SU-DHL-6 (cell line): ENCODE measurements around the gene KIZ.

Experiments used
- H2AFZ ChIP-seq: fragments of 200-600 bp; sonication (generic); 2 replicates; pipeline ENCODE4 v1.6.1; 2014; ENCODE audit warnings: low read depth, mild to moderate bottlenecking, moderate library complexity, mixed read lengths, antibody characterized with exemption, low read length; ENCODE audit not compliant: severe bottlenecking
- H3F3A ChIP-seq: fragments of 200-600 bp; shearing (Covaris generic); 2 replicates; pipeline ENCODE4 v1.6.0; 2016; ENCODE audit warnings: antibody characterized with exemption, mild to moderate bottlenecking; ENCODE audit not compliant: insufficient read depth
- H3K27ac ChIP-seq: fragments of 200-600 bp; sonication (generic); 2 replicates; pipeline ENCODE4 v1.5.1; 2016; ENCODE audit warnings: low read depth, mild to moderate bottlenecking, low read length, moderate library complexity, mixed read lengths
- H3K27me3 ChIP-seq: fragments of 200-600 bp; sonication (generic), shearing (Covaris generic); 2 replicates; pipeline ENCODE4 v1.6.0; 2014; ENCODE audit warnings: mild to moderate bottlenecking, low read length
- H3K36me3 ChIP-seq: fragments of 200-600 bp; sonication (generic); 2 replicates; pipeline ENCODE4 v1.6.1; 2014; ENCODE audit warnings: mild to moderate bottlenecking, low read length, mixed read lengths
- H3K4me2 ChIP-seq: fragments of 300-600, 200-600 bp; shearing (Covaris generic), sonication (generic); 2 replicates; pipeline ENCODE4 v1.6.0; 2014; ENCODE audit warnings: low read length, low read depth, mild to moderate bottlenecking; ENCODE audit not compliant: poor library complexity, severe bottlenecking
- H3K4me3 ChIP-seq: fragments of 200-600 bp; sonication (generic); 2 replicates; pipeline ENCODE4 v1.5.1; 2014; ENCODE audit warnings: antibody characterized with exemption, low read length, mild to moderate bottlenecking, mixed read lengths; ENCODE audit not compliant: insufficient read depth, poor library complexity, severe bottlenecking
- H3K79me2 ChIP-seq: fragments of 200-600 bp; sonication (generic); 2 replicates; pipeline ENCODE4 v1.6.1; 2014; ENCODE audit warnings: mild to moderate bottlenecking, low read length, moderate library complexity; ENCODE audit not compliant: insufficient read depth
- H3K9ac ChIP-seq: fragments of 200-600 bp; sonication (generic); 2 replicates; pipeline ENCODE4 v1.7.0; 2014; ENCODE audit warnings: mild to moderate bottlenecking, low read length
- H3K9me2 ChIP-seq: fragments of 200-600 bp; sonication (generic); replicated peaks from 2 replicates; pipeline ENCODE4 v1.6.1; 2014; ENCODE audit warnings: low read length; ENCODE audit not compliant: insufficient read depth
- H3K9me3 ChIP-seq: fragments of 200-600 bp; sonication (generic); 2 replicates; pipeline ENCODE4 v1.6.1; 2014; ENCODE audit warnings: low read length, mixed read lengths; ENCODE audit not compliant: insufficient read depth
- H4K20me1 ChIP-seq: fragments of 200-600 bp; sonication (generic); 2 replicates; pipeline ENCODE4 v1.6.1; 2014; ENCODE audit warnings: low read depth, mild to moderate bottlenecking, antibody characterized with exemption, low read length, moderate library complexity, mixed read lengths
- CTCF ChIP-seq: fragments of 200-600 bp; sonication (generic); IDR thresholded peaks from one replicate; pipeline ENCODE4 v1.5.1; 2017; ENCODE audit warnings: antibody characterized with exemption, mild to moderate bottlenecking, low read length, moderate library complexity; ENCODE audit not compliant: insufficient read depth, poor library complexity, severe bottlenecking
- EZH2phosphoT487 ChIP-seq: fragments of 200-600 bp; sonication (generic), shearing (Covaris generic); conservative IDR thresholded peaks from 2 replicates; pipeline ENCODE4 v1.6.1; 2018; ENCODE audit warnings: mild to moderate bottlenecking, antibody characterized with exemption, low read length, moderate library complexity, mixed read lengths

The KIZ gene

DNA sequence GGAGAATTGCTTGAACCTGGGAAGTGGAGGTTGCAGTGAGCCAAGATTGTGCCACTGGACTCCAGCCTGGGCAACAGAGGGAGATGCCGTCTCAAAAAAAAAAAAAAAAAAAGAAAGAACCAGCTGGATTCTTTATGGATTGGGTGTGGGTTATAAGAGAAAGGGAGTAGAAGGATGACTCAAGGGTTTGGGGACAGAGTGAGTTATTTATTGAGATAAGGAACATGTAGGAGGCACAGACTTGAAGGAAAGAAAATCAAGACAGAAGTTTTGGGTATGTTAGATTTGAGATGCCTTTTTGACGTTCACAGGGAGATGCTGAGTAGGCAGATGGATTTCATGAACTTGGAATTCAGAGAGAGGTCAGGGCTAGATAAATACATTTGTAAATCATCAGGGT lies 47.6 kb downstream of the KIZ start:
- H3K9ac ChIP-seq = no peak overlapping the region
- no peak overlapping the region for H3K4me3 ChIP-seq
- H4K20me1 ChIP-seq = no peaks in the 10 kb centered on the region
- peaks cover 4% of the 10 kb centered on the region; the same call in 1 of the 2 replicates for H3K9me3 ChIP-seq
- no peak overlapping the region for H3K4me2 ChIP-seq
- no peaks in the 10 kb centered on the region for H3K79me2 ChIP-seq
- H2AFZ ChIP-seq = no peak overlapping the region
- no peaks in the 10 kb centered on the region for H3F3A ChIP-seq
- TF ChIP-seq EZH2phosphoT487 (no peak), CTCF (no peak)
- H3K27ac ChIP-seq = no peak overlapping the region
- H3K9me2 ChIP-seq = no peaks in the 10 kb centered on the region
- no peaks in the 10 kb centered on the region for H3K27me3 ChIP-seq
- H3K36me3 ChIP-seq = no peaks in the 10 kb centered on the region

DNA sequence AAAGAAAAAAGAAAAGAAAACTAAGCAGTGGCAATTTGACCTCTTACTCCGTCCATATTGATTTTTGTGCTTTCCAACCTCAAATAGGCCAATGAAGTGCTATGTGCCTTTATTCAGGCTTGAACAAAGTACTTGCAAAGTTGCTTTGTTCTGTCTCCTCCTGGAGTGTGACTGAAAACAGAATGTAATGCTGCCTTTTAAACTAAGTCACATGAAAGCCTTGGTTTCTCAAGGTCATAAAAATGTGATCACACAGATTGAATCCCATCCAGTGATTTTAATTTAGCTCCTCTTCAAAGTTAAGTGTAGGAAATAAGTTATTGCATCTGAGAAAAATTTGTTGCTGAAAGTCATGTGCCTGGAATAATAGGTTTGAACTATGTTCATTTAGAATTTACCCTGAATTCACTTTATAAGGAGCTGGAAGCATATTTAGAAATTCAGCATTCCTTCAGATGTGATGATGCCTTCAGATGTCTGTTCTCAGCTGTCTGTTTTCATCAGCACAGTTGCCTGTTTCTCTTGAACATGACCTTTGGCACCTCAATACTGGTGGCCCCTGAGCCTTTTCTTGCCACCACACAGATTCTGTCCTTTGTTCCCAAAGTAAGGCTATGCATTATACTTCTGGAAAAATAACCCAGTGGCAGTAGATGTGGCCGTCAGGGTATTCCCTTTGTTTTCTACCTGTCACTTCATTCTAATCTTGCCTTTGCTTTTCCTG lies 48.8 kb downstream of the KIZ start:
- Histone ChIP-seq H3K79me2 (no peaks in the 10 kb centered on the region), H3K27ac (no peak overlapping the region), H4K20me1 (no peaks in the 10 kb centered on the region), H3K9ac (no peak overlapping the region), H3F3A (no peaks in the 10 kb centered on the region), H3K27me3 (no peaks in the 10 kb centered on the region), H3K36me3 (no peaks in the 10 kb centered on the region), H3K4me2 (no peak overlapping the region), H3K9me3 (peaks cover 4% of the 10 kb centered on the region; the same call in 1 of the 2 replicates), H3K4me3 (no peak overlapping the region), H3K9me2 (no peaks in the 10 kb centered on the region), H2AFZ (no peak overlapping the region)
- TF ChIP-seq CTCF (no peak), EZH2phosphoT487 (no peak)

- no peak overlapping the region for H3K9ac ChIP-seq
- no peaks in the 10 kb centered on the region for H3K36me3 ChIP-seq
- TF ChIP-seq EZH2phosphoT487 (no peak), CTCF (no peak)
- H3K27ac ChIP-seq = no peak overlapping the region
- H3F3A ChIP-seq = no peaks in the 10 kb centered on the region
- H3K9me3 ChIP-seq = peaks cover 4% of the 10 kb centered on the region; the same call in 1 of the 2 replicates
- no peak overlapping the region for H3K4me3 ChIP-seq
- no peaks in the 10 kb centered on the region for H3K79me2 ChIP-seq
- no peak overlapping the region for H2AFZ ChIP-seq
- no peaks in the 10 kb centered on the region for H3K9me2 ChIP-seq
- H3K27me3 ChIP-seq = no peaks in the 10 kb centered on the region
- H4K20me1 ChIP-seq = no peaks in the 10 kb centered on the region
- H3K4me2 ChIP-seq = no peak overlapping the region
Measured at GRCh38 chr20:21175433-21175832, 49.6 kb downstream of the KIZ start.
